Stomach (tissue), 4 donors: Measurements from ENCODE around the gene BAHD1.

ENCODE experiments used
- POLR2AphosphoS5 ChIP-seq, 3 donors: sonication (generic); formaldehyde crosslinking; IDR thresholded peaks; one replicate each; pipeline ENCODE4 v1.6.1; 2016; ENCODE audit warnings: antibody characterized with exemption in 3 of 3
- TF ChIP-seq, protein P1 (sequence below), 7 experiments: fragments of 450-650 bp in 4 of 7; fragments of 200-600 bp in 3 of 7; sonication (generic) in 3 of 7; IDR thresholded peaks; one replicate each; pipeline ENCODE4 v1.5.1; 2016 to 2019; ENCODE audit warnings: antibody characterized with exemption in 7 of 7, control low read depth in 2 of 7, mild to moderate bottlenecking in 1 of 7

DNA sequence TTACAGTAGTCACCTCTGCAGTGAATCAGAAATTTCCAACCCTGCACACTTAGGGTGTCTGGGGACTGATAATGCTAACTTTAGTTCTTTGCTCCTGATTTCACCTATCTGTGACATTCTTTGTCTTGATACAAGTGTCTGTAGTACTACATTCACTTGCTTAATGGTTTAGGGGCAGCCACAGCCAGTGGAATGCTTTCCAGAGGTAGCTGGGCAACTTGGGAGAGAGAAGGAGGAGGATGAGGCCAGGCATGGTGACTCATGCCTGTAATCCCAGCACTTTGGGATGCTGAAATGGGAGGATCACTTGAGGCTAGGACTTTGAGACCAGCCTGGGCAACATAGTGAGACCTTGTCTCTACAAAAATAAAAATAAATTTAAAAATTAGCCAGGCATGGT lies 8.5 kb downstream of the BAHD1 start:
- TF ChIP-seq POLR2AphosphoS5 (IDR thresholded peaks at IDR 0.05): no peak
- TF ChIP-seq, protein P1, sequence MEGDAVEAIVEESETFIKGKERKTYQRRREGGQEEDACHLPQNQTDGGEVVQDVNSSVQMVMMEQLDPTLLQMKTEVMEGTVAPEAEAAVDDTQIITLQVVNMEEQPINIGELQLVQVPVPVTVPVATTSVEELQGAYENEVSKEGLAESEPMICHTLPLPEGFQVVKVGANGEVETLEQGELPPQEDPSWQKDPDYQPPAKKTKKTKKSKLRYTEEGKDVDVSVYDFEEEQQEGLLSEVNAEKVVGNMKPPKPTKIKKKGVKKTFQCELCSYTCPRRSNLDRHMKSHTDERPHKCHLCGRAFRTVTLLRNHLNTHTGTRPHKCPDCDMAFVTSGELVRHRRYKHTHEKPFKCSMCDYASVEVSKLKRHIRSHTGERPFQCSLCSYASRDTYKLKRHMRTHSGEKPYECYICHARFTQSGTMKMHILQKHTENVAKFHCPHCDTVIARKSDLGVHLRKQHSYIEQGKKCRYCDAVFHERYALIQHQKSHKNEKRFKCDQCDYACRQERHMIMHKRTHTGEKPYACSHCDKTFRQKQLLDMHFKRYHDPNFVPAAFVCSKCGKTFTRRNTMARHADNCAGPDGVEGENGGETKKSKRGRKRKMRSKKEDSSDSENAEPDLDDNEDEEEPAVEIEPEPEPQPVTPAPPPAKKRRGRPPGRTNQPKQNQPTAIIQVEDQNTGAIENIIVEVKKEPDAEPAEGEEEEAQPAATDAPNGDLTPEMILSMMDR (IDR thresholded peaks at IDR 0.05): no peak
